CD4-positive, alpha-beta T cell (primary cell): ENCODE results near the gene P2RX4. TPM values are rescaled to one million over a fixed set of nuclear protein-coding genes. Genes with fewer than 3 reads are reported as not detected.

Experiments
- ATAC-seq: fragments of 200-7000 bp; cut with Tn5 transposase; one replicate; pipeline ENCODE4 v1.10.0; 2022; ENCODE audit warnings: mild to moderate bottlenecking; ENCODE audit not compliant: poor library complexity
- CTCF ChIA-PET: fragments of 350-600 bp; sonication (Branson Sonifier 250); formaldehyde crosslinking; loops from one replicate; lab custom pipeline; 2021; ENCODE audit warnings: antibody characterized with exemption, inconsistent platforms; lab: Charles Lee
- POLR2A ChIA-PET: fragments of 350-600 bp; sonication (Branson Sonifier 250); formaldehyde crosslinking; loops from one replicate; lab custom pipeline; 2021; ENCODE audit warnings: antibody characterized with exemption, inconsistent platforms; lab: Charles Lee
- DNase-seq, 14 experiments: peaks; one replicate each; pipeline ENCODE4 v3.0.0-alpha.2; 2013 to 2020; ENCODE audit warnings: mixed read lengths in 2 of 14
- H3K27ac ChIP-seq, 2 donors: one replicate each; pipeline versions ENCODE4 v1.5.1 to v1.7.0; 2013; ENCODE audit warnings: low read length in 2 of 2, low read depth in 1 of 2, mild to moderate bottlenecking in 1 of 2
- H3K27me3 ChIP-seq, 2 experiments: 1 replicate in 1 of 2; 2 replicates in 1 of 2; pipeline versions ENCODE4 v1.6.1 to v1.7.0; 2013; ENCODE audit warnings: low read length in 2 of 2, control low read depth in 1 of 2, mild to moderate bottlenecking in 1 of 2, moderate library complexity in 1 of 2; ENCODE audit not compliant: insufficient read depth in 2 of 2, control insufficient read depth in 1 of 2
- H3K36me3 ChIP-seq: one replicate; pipeline ENCODE4 v1.6.1; 2013; ENCODE audit warnings: low read length, control low read depth; ENCODE audit not compliant: insufficient read depth
- H3K4me1 ChIP-seq: one replicate; pipeline ENCODE4 v1.6.1; 2013; ENCODE audit warnings: low read length, control low read depth; ENCODE audit not compliant: insufficient read depth
- H3K4me3 ChIP-seq: one replicate; pipeline ENCODE4 v1.5.1; 2013; ENCODE audit warnings: mild to moderate bottlenecking, low read length, moderate library complexity
- H3K9me3 ChIP-seq, 2 experiments: 1 replicate in 1 of 2; 2 replicates in 1 of 2; pipeline versions ENCODE4 v1.6.1 to v1.7.0; 2013; ENCODE audit warnings: low read length in 2 of 2, mild to moderate bottlenecking in 2 of 2, control low read depth in 1 of 2, moderate library complexity in 1 of 2; ENCODE audit not compliant: control insufficient read depth in 1 of 2, insufficient read depth in 1 of 2
- H3K27ac Mint-ChIP-seq: one replicate; pipeline ENCODE4 v1.8.0; 2020; ENCODE audit warnings: mixed read lengths
- H3K27me3 Mint-ChIP-seq: one replicate; pipeline ENCODE4 v1.8.0; 2021; ENCODE audit warnings: mixed read lengths
- H3K36me3 Mint-ChIP-seq: one replicate; pipeline ENCODE4 v1.8.0; 2021; ENCODE audit warnings: low read depth, mixed read lengths
- H3K4me1 Mint-ChIP-seq: one replicate; pipeline ENCODE4 v1.8.0; 2021; ENCODE audit warnings: low read depth, mixed read lengths
- H3K4me3 Mint-ChIP-seq: one replicate; pipeline ENCODE4 v1.8.0; 2020; ENCODE audit warnings: mild to moderate bottlenecking, mixed read lengths
- H3K9me3 Mint-ChIP-seq: one replicate; pipeline ENCODE4 v1.8.0; 2020; ENCODE audit warnings: mixed read lengths
- intact Hi-C, 2 experiments: fragments of 100-400 bp; cut with DNase I in 1 of 2; cut with micrococcal nuclease in 1 of 2; formaldehyde crosslinking; loops; one replicate each; pipeline versions ENCODE4 v1.15.1 to v1.9.0; 2023 to 2025; cut with DNase I, micrococcal nuclease
- total RNA-seq, 174 experiments: library from RNA in 2 of 174; stranded (reverse) in 2 of 174; gene quantifications; one replicate each; pipeline ENCODE4 v1.2.3 and lab custom pipeline; 2021 to 2026
- TF ChIP-seq, protein P1 (sequence below): fragments of 200-600 bp; IDR thresholded peaks from one replicate; pipeline ENCODE4 v1.8.0; 2022; ENCODE audit warnings: antibody characterized with exemption, mild to moderate bottlenecking

Gene P2RX4
- total RNA-seq, 2 experiments from 2014 or later: 36.2 to 37.4 TPM

DNA sequence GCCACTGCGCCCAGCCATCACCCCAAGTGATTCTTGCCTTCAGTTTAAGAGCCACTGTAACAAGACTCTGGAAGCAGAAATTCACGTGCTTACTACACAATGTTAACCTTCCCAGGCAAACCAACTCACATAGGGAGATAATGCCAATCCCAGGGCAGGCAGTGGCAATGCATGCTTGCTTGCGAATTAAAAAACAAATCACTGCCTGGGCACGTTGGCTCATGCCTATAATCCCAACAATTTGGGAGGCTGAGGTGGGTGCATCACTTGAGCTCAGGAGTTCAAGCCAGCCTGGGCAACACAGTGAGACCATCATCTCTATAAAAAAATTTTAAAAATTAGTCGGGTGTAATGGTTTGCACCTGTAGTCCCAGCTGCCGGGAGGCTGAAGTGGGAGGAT is 37.8 kb upstream of the P2RX4 start:
- no peaks in the 10 kb centered on the region for H3K4me1 Mint-ChIP-seq
- ATAC-seq (no peak), DNase-seq (no peak)
- H3K4me3 Mint-ChIP-seq: no peak overlapping the region
- peaks cover 15% of the 10 kb centered on the region for H3K36me3 Mint-ChIP-seq
- H3K36me3 ChIP-seq: peaks cover 7% of the 10 kb centered on the region
- no peak overlapping the region for H3K27ac ChIP-seq
- intact Hi-C loops: no loop called here
- no peaks in the 10 kb centered on the region for H3K9me3 Mint-ChIP-seq
- H3K27me3 Mint-ChIP-seq: no peaks in the 10 kb centered on the region
- no peak overlapping the region for H3K27ac Mint-ChIP-seq
- TF ChIP-seq, protein P1, sequence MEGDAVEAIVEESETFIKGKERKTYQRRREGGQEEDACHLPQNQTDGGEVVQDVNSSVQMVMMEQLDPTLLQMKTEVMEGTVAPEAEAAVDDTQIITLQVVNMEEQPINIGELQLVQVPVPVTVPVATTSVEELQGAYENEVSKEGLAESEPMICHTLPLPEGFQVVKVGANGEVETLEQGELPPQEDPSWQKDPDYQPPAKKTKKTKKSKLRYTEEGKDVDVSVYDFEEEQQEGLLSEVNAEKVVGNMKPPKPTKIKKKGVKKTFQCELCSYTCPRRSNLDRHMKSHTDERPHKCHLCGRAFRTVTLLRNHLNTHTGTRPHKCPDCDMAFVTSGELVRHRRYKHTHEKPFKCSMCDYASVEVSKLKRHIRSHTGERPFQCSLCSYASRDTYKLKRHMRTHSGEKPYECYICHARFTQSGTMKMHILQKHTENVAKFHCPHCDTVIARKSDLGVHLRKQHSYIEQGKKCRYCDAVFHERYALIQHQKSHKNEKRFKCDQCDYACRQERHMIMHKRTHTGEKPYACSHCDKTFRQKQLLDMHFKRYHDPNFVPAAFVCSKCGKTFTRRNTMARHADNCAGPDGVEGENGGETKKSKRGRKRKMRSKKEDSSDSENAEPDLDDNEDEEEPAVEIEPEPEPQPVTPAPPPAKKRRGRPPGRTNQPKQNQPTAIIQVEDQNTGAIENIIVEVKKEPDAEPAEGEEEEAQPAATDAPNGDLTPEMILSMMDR: no peak
- ChIA-PET CTCF (no interaction called here), POLR2A (no interaction called here)
- no peak overlapping the region for H3K4me3 ChIP-seq
- H3K27me3 ChIP-seq: no peaks in the 10 kb centered on the region
- peaks cover 2% of the 10 kb centered on the region for H3K4me1 ChIP-seq
- H3K9me3 ChIP-seq: no peaks in the 10 kb centered on the region

DNA sequence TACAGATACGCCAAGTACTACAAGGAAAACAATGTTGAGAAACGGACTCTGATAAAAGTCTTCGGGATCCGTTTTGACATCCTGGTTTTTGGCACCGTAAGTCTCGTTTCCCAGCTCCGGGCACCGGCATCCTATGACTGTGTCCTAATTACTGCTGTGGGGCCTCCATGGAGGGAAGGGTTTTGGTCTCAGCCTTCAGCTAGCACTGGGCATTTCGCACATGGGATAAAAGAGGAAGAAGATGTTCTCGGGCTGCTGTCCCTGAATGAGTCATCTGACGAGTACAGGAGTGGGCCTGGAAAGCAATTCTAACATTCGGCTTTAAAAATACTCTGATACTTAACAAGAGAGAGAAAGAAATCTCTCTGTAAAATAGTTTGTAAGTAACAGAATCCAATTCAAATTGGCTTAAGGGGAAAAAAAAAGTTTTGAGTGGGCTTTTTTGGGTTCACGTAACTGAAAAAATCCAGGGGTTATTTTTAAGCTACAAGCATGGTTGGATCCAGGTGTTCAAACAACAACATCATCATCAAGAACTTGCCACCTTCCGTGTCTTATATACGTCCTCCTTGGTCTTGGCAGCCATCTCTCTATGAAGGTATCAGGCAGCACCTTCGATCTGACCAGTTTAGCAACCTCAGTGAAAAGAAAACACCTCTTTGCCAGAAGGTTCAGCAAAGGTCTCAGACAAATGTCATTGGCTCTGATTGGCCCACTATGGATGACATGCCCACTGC is 34.4 kb upstream of the P2RX4 start:
- Histone ChIP-seq H3K4me1 (peaks cover 2% of the 10 kb centered on the region), H3K4me3 (no peak overlapping the region), H3K36me3 (peaks cover 8% of the 10 kb centered on the region), H3K27me3 (no peaks in the 10 kb centered on the region), H3K9me3 (no peaks in the 10 kb centered on the region), H3K27ac (no peak overlapping the region)
- ATAC-seq: no peak
- CTCF ChIA-PET: no interaction called here
- no peak overlapping the region for H3K27ac Mint-ChIP-seq
- no peaks in the 10 kb centered on the region for H3K9me3 Mint-ChIP-seq
- POLR2A ChIA-PET: no interaction called here
- peak in 3 of 14 experiments; percentile 2 to 52 (median 51) for DNase-seq
- no peaks in the 10 kb centered on the region for H3K4me1 Mint-ChIP-seq
- TF ChIP-seq, protein P1: no peak
- peaks cover 6% of the 10 kb centered on the region for H3K36me3 Mint-ChIP-seq
- intact Hi-C loops: no loop called here
- no peak overlapping the region for H3K4me3 Mint-ChIP-seq
- no peaks in the 10 kb centered on the region for H3K27me3 Mint-ChIP-seq

DNA sequence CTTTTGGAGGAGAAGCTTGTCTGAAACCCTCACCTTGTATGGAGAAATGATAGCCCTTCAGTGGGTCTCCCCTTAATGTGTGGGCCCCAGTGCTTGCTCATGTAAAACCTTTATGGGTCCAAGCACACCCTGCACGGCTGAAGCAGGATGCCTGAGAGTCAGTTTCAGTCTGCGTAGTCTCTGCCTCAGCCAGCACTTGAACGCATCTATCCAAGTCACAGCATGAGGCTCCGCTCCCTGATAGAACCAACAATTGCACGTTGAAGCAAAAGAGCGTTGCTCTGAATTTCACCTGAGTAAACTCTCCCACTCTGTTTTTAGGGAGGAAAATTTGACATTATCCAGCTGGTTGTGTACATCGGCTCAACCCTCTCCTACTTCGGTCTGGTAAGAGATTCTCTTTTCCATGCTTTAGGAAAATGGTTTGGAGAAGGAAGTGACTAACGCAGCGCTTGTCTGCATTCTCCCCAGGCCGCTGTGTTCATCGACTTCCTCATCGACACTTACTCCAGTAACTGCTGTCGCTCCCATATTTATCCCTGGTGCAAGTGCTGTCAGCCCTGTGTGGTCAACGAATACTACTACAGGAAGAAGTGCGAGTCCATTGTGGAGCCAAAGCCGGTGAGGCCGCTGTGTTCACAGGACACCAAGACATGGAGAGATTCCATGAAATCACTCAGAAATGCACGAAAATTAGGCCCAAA is 33.0 kb upstream of the P2RX4 start:
- Histone ChIP-seq H3K27me3 (no peaks in the 10 kb centered on the region), H3K27ac (no peak overlapping the region), H3K9me3 (no peaks in the 10 kb centered on the region), H3K4me3 (no peak overlapping the region), H3K36me3 (peaks cover 11% of the 10 kb centered on the region), H3K4me1 (no peaks in the 10 kb centered on the region)
- no peak for ATAC-seq
- no peak for DNase-seq
- no peaks in the 10 kb centered on the region for H3K27me3 Mint-ChIP-seq
- intact Hi-C loops: no loop called here
- ChIA-PET CTCF (no interaction called here), POLR2A (no interaction called here)
- H3K9me3 Mint-ChIP-seq: no peaks in the 10 kb centered on the region
- no peak overlapping the region for H3K27ac Mint-ChIP-seq
- H3K36me3 Mint-ChIP-seq: peaks cover 7% of the 10 kb centered on the region
- TF ChIP-seq, protein P1: no peak
- no peaks in the 10 kb centered on the region for H3K4me1 Mint-ChIP-seq
- no peak overlapping the region for H3K4me3 Mint-ChIP-seq
